ENCODE data around the gene FBN2. TPM values are rescaled to one million over a fixed set of nuclear protein-coding genes. Genes with fewer than 3 reads are reported as not detected.

FBN2 gene
- total RNA-seq, 1 donor from 2014 or later: 25.2 TPM

DNA sequence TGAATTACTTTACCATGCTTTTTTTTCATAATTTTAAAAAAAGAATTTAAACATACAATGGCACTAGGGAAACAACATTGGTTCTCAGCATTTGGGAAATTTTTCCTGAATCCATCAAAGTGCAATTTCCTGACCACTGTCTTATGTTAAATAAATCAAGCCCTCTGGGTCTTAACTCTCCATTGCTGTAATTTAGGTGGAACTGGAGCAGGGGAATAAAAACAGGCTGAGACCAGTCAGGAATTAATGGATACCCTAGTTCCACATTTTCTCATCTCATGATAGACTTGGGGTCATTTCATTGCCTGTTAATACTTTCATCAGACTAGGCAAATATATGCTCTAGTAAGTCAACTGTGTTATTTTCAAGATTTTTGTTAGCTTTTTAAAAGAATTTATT is 103.1 kb downstream of the FBN2 start:
- TF ChIP-seq, protein P1, sequence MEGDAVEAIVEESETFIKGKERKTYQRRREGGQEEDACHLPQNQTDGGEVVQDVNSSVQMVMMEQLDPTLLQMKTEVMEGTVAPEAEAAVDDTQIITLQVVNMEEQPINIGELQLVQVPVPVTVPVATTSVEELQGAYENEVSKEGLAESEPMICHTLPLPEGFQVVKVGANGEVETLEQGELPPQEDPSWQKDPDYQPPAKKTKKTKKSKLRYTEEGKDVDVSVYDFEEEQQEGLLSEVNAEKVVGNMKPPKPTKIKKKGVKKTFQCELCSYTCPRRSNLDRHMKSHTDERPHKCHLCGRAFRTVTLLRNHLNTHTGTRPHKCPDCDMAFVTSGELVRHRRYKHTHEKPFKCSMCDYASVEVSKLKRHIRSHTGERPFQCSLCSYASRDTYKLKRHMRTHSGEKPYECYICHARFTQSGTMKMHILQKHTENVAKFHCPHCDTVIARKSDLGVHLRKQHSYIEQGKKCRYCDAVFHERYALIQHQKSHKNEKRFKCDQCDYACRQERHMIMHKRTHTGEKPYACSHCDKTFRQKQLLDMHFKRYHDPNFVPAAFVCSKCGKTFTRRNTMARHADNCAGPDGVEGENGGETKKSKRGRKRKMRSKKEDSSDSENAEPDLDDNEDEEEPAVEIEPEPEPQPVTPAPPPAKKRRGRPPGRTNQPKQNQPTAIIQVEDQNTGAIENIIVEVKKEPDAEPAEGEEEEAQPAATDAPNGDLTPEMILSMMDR (IDR thresholded peaks at IDR 0.05; ENCODE audit: insufficient read depth, low read length, poor library complexity, severe bottlenecking): no peak
- no peak for DNase-seq (ENCODE audit: low read depth)
- Histone ChIP-seq H3K36me3 (ENCODE audit: control insufficient read depth, insufficient read depth, low read length) (no peaks in the 10 kb centered on the region), H3K27me3 (ENCODE audit: control insufficient read depth, insufficient read depth, low read length) (no peaks in the 10 kb centered on the region), H3K4me3 (ENCODE audit: low read depth, low read length) (no peak overlapping the region)

DNA sequence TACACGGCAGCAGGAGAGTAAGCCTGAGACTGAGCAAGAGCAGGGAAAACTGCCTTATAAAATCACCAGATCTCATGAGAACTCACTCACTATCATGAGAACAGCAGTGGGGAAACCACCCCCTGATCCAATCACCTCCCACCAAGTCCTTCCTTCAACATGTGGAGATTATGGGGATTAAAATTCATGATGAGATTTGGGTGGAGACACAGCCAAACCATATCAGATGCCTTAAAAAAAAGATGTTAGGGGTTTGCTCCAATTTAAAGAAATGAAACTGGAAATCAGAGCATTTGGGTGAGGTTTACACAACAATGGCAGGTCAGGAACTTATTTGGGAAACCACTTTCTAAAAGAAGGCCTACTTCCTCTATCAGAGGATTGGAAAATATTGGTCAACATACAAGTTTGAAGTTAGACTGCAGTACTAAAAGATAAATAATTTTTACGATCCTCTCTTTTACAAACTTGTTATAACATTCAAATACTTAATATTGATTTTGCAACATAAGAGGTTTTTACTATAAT is 105.1 kb downstream of the FBN2 start:
- Histone ChIP-seq H3K27me3 (ENCODE audit: control insufficient read depth, insufficient read depth, low read length) (no peaks in the 10 kb centered on the region), H3K36me3 (ENCODE audit: control insufficient read depth, insufficient read depth, low read length) (no peaks in the 10 kb centered on the region), H3K4me3 (ENCODE audit: low read depth, low read length) (no peak overlapping the region)
- DNase-seq (ENCODE audit: low read depth): no peak
- TF ChIP-seq, protein P1 (IDR thresholded peaks at IDR 0.05; ENCODE audit: insufficient read depth, low read length, poor library complexity, severe bottlenecking): no peak

DNA sequence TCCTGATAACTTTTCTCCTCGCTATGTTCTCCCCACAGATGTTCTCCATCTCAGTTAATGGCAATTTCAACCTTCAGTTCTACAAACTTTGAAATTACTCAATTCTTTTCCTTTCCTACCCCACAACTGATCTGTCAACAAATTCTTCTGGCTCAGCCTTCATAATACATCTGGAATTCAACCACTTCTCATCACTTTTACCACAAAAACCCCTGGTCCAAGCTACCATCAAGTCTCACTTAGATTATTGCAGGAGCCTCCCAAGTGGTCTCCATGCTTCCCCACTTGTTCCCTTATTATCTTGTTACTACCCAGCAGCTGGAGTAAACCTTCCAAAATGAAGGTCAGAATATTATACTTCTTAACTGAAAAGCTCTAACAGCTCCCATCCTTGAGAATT is 110.1 kb downstream of the FBN2 start:
- TF ChIP-seq, protein P1 (IDR thresholded peaks at IDR 0.05; ENCODE audit: insufficient read depth, low read length, poor library complexity, severe bottlenecking): no peak
- no peak overlapping the region for H3K4me3 ChIP-seq (ENCODE audit: low read depth, low read length)
- DNase-seq (ENCODE audit: low read depth): no peak
- H3K36me3 ChIP-seq (ENCODE audit: control insufficient read depth, insufficient read depth, low read length): no peaks in the 10 kb centered on the region
- no peaks in the 10 kb centered on the region for H3K27me3 ChIP-seq (ENCODE audit: control insufficient read depth, insufficient read depth, low read length)

DNA sequence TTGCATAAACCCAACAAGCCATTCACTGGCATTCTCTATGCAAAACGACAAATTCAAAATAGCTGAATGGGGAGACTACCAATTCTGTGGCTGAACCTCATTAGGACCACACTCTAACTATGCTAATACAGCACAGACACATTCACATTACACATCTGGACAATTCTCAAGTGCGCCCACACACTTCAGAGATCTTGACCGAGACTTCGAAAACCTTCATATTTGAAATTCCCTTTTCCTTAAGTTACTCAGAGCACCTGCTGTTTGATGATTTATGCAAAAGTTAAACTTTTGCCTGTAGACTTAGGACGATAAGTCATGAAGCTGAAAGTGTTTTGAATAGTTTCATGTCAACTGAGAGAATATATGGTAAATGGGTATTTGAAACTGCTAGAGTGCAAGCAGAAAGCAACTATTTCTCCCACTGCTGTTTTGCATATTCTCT is 111.9 kb downstream of the FBN2 start:
- DNase-seq (ENCODE audit: low read depth): no peak
- Histone ChIP-seq H3K36me3 (ENCODE audit: control insufficient read depth, insufficient read depth, low read length) (no peaks in the 10 kb centered on the region), H3K27me3 (ENCODE audit: control insufficient read depth, insufficient read depth, low read length) (no peaks in the 10 kb centered on the region)

DNA sequence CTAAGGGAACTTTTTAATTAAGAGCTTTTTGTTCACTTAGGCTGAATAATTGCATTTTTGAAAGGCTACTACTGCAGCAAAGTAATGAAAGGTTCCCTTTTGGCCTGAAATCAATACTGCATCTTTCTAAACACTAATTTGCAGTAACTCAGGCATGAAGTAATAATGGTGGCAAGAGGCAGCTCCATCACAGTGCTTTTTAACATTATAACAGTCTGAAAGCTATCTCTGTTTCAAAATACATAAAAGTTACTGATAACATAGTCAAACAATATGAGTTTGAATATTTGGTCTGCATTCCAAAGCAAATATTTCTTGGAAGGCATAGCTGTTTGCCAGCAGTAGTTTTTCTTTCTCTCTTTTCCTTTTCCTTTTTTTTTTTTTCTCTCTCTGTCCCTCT is 113.4 kb downstream of the FBN2 start:
- Histone ChIP-seq H3K27me3 (ENCODE audit: control insufficient read depth, insufficient read depth, low read length) (no peaks in the 10 kb centered on the region), H3K4me3 (ENCODE audit: low read depth, low read length) (no peak overlapping the region), H3K36me3 (ENCODE audit: control insufficient read depth, insufficient read depth, low read length) (no peaks in the 10 kb centered on the region)
- TF ChIP-seq, protein P1 (IDR thresholded peaks at IDR 0.05; ENCODE audit: insufficient read depth, low read length, poor library complexity, severe bottlenecking): no peak
- DNase-seq (ENCODE audit: low read depth): no peak

More for the DNA sequence above, 111.9 kb downstream of the FBN2 start:
- no peak overlapping the region for H3K4me3 ChIP-seq (ENCODE audit: low read depth, low read length)
- TF ChIP-seq, protein P1 (IDR thresholded peaks at IDR 0.05; ENCODE audit: insufficient read depth, low read length, poor library complexity, severe bottlenecking): no peak

DNA sequence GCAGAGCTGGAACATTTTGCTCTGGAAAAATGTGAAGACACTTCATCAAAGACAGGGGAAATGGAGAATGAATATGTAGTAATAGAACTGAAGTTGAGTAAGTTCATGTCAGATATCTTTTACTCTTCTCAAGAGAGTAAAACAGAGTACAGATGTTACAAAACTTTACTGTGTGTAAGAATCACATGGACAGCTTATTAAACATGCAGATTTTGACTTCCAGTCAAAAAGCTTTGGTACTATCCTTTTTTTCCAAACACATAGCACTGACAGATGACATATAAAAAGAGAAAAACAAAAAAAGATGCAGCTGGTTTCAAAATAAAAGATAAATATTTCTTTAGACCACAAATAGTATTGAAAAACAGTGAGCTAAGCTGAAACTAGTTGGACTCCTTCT is 115.4 kb downstream of the FBN2 start:
- Histone ChIP-seq H3K4me3 (ENCODE audit: low read depth, low read length) (no peak overlapping the region), H3K27me3 (ENCODE audit: control insufficient read depth, insufficient read depth, low read length) (no peaks in the 10 kb centered on the region), H3K36me3 (ENCODE audit: control insufficient read depth, insufficient read depth, low read length) (no peaks in the 10 kb centered on the region)
- TF ChIP-seq, protein P1 (IDR thresholded peaks at IDR 0.05; ENCODE audit: insufficient read depth, low read length, poor library complexity, severe bottlenecking): no peak
- no peak for DNase-seq (ENCODE audit: low read depth)

Measured in kidney epithelial cell (primary cell).